ENCODE data around the gene ITGAD. TPM values are rescaled to one million over a fixed set of nuclear protein-coding genes. Genes with fewer than 3 reads are reported as not detected.

Gene ITGAD
- total RNA-seq, 1 donor from 2014 or later, result not detected

DNA sequence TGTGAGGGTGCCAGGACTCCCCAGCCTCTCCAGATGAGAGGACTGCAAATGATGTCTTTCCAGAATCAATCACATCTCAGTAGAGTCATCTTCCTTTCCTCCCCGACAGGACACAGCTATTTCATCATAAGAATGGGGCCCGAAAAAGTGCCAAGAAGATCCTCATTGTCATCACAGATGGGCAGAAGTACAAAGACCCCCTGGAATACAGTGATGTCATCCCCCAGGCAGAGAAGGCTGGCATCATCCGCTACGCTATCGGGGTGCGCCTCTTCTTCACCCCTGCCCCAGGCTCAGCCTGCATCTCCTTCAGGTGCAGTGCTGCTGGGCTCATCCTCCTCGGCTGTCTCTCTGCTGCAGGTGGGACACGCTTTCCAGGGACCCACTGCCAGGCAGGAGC lies 14.3 kb downstream of the ITGAD start:
- peaks cover 17% of the 10 kb centered on the region for H3K27me3 Mint-ChIP-seq (ENCODE audit: low read depth)
- no peak for DNase-seq (ENCODE audit: low read depth, low spot score)
- no peaks in the 10 kb centered on the region for H3K4me1 Mint-ChIP-seq
- no peak for TF ChIP-seq CTCF (conservative IDR thresholded peaks at IDR 0.05)
- H3K27ac Mint-ChIP-seq (ENCODE audit: unreplicated experiment), result no peak overlapping the region
- H3K4me3 Mint-ChIP-seq, result no peak overlapping the region
- no peaks in the 10 kb centered on the region for H3K9me3 Mint-ChIP-seq
- H3K36me3 Mint-ChIP-seq (ENCODE audit: low read depth), result no peaks in the 10 kb centered on the region

DNA sequence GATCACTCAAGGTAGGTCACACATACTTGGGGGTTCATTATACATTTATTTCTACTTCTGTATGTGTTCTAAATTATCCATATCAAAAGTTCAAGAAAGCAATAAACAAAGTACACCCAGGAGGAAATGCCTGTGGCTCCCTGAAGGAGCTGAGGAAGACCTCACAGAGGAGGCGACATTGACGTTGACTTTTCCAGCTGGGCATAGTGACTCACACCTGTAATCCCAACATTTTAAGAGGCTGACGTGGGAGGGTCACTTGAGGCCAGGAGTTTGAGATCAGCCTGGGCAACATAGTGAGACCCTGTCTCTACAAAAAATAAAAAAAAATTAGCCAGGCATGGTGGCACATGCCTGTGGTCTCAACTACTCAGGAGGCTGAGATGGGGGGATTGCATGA lies 16.3 kb downstream of the ITGAD start:
- TF ChIP-seq CTCF (conservative IDR thresholded peaks at IDR 0.05), result no peak
- Mint-ChIP-seq H3K36me3 (ENCODE audit: low read depth) (no peaks in the 10 kb centered on the region), H3K27me3 (ENCODE audit: low read depth) (peaks cover 23% of the 10 kb centered on the region), H3K4me1 (no peaks in the 10 kb centered on the region), H3K9me3 (no peaks in the 10 kb centered on the region), H3K27ac (ENCODE audit: unreplicated experiment) (no peak overlapping the region), H3K4me3 (no peak overlapping the region)
- no peak for DNase-seq (ENCODE audit: low read depth, low spot score)

DNA sequence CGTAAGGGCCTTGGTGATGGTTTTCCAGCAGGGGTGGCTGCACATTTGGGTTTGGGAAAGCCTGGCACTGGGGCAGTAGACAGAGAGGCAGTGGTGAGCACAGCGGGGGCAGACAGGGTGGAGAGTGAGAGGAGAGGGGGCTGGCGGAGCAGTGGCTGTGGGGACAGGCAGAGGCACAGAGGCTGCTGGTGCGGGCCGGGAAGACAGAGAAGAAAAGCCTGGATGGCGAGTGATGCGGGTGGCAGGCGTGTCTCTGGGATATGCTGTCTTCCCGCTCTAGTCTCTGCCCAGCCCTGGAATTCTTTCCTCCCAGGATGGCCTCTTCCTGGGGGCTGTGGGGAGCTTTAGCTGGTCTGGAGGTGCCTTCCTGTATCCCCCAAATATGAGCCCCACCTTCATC lies 16.9 kb downstream of the ITGAD start:
- no peak overlapping the region for H3K27ac Mint-ChIP-seq (ENCODE audit: unreplicated experiment)
- no peaks in the 10 kb centered on the region for H3K4me1 Mint-ChIP-seq
- no peaks in the 10 kb centered on the region for H3K36me3 Mint-ChIP-seq (ENCODE audit: low read depth)
- no peak for TF ChIP-seq CTCF (conservative IDR thresholded peaks at IDR 0.05)
- DNase-seq (ENCODE audit: low read depth, low spot score), result no peak
- no peak overlapping the region for H3K4me3 Mint-ChIP-seq
- H3K27me3 Mint-ChIP-seq (ENCODE audit: low read depth), result peaks cover 26% of the 10 kb centered on the region
- H3K9me3 Mint-ChIP-seq, result no peaks in the 10 kb centered on the region

- no peaks in the 10 kb centered on the region for H3K4me1 Mint-ChIP-seq
- DNase-seq (ENCODE audit: low read depth, low spot score), result no peak
- no peaks in the 10 kb centered on the region for H3K9me3 Mint-ChIP-seq
- no peak overlapping the region for H3K27ac Mint-ChIP-seq (ENCODE audit: unreplicated experiment)
- H3K36me3 Mint-ChIP-seq (ENCODE audit: low read depth), result no peaks in the 10 kb centered on the region
- TF ChIP-seq CTCF (conservative IDR thresholded peaks at IDR 0.05), result no peak
- H3K27me3 Mint-ChIP-seq (ENCODE audit: low read depth), result peaks cover 35% of the 10 kb centered on the region
- no peak overlapping the region for H3K4me3 Mint-ChIP-seq
Observed at GRCh38 chr16:31411024-31411844, 18.1 kb downstream of the ITGAD start.

DNA sequence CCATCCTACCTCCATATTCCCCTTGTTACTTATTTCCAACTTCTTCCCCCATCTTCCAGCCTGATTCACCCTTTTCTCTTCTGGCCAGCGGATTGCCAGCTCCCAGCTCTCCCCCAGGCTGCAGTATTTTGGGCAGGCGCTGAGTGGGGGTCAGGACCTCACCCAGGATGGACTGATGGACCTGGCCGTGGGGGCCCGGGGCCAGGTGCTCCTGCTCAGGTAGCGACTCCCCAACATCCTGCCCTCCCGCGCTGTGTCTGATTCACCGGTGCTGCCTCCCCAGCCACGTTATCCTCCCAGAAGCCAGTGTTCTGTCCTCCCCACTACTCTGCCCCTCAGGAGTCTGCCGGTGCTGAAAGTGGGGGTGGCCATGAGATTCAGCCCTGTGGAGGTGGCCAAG lies 19.6 kb downstream of the ITGAD start:
- no peaks in the 10 kb centered on the region for H3K36me3 Mint-ChIP-seq (ENCODE audit: low read depth)
- no peak for DNase-seq (ENCODE audit: low read depth, low spot score)
- H3K4me1 Mint-ChIP-seq, result no peaks in the 10 kb centered on the region
- no peak overlapping the region for H3K4me3 Mint-ChIP-seq
- peaks cover 34% of the 10 kb centered on the region for H3K27me3 Mint-ChIP-seq (ENCODE audit: low read depth)
- H3K9me3 Mint-ChIP-seq, result no peaks in the 10 kb centered on the region
- no peak for TF ChIP-seq CTCF (conservative IDR thresholded peaks at IDR 0.05)
- no peak overlapping the region for H3K27ac Mint-ChIP-seq (ENCODE audit: unreplicated experiment)
